Activated gamma-delta T cell (primary cell): ENCODE data around the gene SGO1.
"Not testable (repeated sequence)": the region's sequence is repeated elsewhere in the genome, so short reads cannot be mapped to it uniquely, and the experiment has no call there.

Experiments used
- DNase-seq: peaks from one replicate; lab custom pipeline; 2025; lab: John Stamatoyannopoulos, UW
- total RNA-seq, 2 donors: gene quantifications; one replicate each; lab custom pipeline; 2026; lab: John Stamatoyannopoulos, UW

The SGO1 gene
- 0.61 to 0.87 reads per million in 2 donors for total RNA-seq

DNA sequence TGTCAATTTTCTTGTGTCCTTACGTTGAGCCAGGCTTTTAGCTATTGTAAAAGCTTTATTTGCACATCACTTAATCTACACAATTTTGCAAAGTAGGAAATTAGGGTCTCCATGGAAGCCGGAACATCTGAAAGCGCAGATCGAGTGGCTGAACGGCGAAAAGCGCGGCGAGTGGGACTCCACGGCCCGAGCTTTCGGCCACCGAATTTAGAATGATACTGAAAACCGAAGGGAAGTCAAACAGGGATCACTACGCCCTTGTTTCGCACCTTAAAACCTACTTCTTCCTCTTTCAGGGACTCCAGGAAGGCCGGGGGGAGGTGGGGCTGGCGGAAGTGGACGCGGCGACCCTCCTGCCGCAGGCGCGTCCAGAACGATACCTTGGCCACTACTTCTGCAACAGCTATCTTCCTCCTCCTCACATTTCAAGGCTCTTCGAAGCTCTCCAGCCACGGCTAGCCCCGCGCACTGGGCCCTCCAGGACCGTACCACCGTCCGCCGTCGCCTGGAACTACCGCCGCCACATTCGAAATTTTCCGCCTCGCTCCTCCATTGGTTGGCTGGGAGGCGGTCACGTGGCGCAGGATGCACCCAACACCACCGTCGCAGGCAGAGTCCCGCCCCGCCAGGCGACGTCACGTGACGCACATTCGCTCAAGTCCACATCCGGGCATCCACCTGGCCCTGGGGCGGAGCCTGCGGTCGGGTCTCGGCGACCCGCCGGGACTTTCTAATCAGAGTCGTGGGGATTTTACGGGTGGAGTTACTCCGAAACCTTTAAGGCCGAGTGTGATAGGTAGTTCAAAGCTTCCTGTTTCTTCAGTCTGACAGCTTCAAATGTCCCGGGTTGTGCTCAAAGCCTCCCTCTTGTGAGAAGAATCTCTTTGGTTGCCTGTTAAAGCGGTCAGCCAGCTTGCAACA, at the start of gene SGO1:
SGO1 (minus strand) TSS at position 528 of the 921 bp plus-strand sequence. CDS start 2,179 bp downstream, outside the sequence.
- DNase-seq, result peak; percentile 99

DNA sequence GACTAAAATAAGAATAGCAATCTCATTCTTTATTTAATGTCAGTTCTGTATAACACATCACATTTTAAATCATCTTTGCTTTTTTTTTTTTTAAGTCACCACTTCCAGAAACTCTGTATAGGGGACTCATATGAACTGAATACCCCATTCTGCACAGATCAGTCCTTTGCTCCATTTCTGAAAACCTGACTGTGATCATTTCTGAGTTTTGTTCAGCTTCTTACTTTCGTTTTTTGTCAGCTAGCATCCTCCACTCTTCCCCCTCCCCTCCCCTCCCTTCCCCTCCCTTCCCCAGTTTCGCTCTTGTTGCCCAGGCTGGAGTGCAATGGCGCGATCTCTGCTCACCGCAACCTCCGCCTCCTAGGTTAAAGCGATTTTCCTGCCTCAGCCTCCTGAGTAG, 49.8 kb upstream of the SGO1 start:
- DNase-seq, result no peak

DNA sequence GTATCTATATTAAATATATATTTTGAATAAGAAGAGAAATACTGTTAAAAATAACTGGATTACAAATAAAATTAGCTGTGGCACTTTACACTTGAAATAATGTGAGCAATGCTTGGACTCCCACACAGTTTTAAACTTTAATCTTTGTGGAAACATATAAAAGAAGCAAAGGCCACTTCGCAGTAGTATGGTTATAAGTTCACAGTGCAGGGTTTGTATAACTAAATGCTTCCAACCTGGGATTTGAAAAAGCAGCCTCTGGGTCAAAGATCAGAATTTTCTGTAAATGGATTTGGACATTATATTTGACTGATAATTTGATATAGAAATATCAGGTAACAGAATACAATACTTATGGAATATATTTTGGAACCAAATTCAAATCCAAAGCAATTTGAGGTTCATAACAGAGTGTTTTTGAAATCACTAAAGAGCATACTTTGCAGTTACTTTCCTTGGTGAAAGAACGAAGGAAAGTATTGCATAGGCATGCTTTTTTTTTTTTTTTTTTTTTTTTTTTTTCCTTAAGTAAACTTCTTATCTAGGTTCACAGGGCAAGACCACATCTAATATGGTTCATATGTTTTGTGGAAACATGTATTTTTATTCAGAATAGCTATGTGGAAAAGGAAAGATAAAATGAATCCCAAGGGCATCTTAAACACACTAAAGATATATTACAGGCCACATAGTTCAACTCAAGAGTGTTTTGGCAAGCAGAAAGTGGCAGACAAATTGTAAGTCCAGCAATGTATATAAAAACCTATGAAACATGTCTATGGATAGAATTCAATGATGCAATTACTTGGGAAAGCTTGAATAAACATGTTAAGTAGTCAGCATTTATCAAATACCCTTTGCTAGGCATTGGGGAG, 47.1 kb upstream of the SGO1 start:
- DNase-seq, result no peak

DNA sequence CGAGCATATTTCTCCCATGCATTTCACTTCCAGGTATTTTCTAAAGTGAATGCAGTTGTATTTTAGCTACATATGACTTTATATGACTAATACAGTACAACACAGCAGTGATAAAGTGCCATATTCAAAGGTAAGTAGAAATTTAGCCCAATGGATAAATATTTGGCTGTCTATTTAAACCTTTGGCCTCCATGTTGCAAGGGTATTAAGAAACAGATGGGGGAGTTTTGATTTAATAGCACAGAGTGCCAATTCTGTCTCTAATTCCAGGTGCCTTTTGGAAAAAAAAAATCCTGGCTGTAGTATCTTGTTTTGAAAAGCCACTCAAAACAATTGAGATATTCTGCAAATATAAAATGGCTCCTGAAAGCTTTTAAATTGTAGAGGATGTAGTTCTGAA, 44.9 kb upstream of the SGO1 start:
- DNase-seq, result no peak

DNA sequence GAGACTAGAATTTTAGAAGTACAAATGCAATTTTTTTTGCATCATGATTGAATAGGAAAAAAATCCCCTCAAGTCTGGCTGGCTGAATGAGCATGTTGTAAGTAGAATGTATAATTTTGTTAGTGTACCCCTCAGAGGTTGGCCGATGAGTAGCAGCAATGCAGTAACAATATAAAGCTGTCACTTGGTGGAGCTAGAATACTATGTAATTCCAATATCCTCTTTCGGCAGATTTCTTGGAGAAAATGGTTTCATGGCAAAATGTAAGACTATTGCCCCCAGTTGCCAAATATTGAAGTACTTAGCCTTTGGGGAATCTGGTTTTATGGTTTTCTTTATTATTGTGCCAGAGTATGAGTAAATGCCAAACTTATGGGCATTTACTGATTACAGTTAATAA, 39.8 kb upstream of the SGO1 start:
- no peak for DNase-seq

DNA sequence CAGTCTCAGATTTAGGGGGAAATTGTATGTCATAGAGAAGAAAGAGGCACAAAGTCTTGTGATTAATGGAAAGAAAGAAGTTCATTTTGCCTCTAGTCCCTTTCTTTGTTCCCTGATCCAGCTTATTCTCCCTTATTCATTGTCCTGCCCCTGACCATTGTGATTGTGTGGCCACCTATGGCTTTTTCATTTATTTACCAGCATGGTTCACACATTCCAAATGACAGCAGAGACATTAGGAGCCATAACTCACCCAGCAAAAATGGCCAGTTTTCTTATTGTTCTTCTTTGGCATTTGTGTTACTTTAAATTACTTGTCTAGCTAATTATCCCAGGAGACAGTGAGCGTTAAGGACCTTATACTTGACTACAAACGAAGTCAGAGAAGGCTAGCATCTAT, 36.3 kb upstream of the SGO1 start:
- no peak for DNase-seq

DNA sequence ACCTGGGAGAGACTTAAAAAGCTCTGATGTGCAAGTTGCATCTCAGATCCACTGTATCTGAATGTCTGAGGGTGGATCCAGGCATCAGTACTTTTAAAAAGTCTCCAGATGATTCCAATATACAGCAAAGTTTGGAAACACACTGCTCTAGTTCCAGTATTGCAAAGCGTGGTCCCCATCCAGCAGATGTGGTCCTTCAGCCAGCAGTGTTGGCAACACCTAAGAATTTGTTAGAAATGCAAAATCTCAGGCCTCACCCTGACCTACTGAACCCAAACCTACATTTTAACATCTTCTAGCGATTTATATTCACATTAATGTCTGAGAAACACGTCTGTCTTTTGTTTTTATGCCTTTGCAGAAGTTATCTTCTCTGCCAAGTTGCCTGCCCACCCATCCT, 32.2 kb upstream of the SGO1 start:
- no peak for DNase-seq

DNA sequence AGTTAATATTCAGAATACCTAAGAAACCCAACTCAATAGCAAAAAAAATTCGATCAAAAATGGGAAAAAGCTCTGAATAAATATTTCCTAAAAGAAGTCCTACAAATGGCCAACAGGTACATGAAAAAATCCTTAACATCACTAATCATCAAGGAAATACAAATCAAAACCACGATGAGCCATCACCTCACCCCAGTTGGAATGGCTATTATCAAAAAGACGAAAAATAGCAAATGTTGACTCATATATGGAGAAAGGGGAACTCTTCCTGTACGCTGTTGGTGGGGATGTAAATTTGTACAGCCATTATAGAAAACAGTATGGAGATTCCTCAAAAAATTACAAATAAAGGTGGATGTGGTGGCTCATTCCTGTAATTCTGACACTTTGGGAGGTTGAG, 29.6 kb upstream of the SGO1 start:
- no peak for DNase-seq

DNA sequence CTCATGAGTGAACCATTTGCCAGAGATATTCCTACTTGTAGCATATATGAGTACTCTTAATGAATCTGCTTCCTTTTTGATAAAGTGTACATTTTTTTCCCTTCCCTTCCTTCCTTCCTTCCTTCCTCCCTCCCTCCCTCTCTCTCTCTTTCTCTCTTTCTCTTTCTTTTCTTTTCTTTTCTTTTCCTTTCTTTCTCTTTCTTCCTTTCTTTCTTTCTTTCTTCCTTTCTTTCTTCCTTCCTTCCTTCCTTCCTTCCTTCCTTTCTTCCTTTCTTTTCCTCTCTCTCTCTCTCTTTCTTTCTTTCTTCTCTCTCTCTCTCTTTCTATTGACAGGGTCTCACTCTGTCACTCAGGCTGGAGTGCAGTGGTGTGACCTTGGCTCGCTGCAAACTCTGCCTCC, 27.5 kb upstream of the SGO1 start:
- DNase-seq, result not testable (repeated sequence)

DNA sequence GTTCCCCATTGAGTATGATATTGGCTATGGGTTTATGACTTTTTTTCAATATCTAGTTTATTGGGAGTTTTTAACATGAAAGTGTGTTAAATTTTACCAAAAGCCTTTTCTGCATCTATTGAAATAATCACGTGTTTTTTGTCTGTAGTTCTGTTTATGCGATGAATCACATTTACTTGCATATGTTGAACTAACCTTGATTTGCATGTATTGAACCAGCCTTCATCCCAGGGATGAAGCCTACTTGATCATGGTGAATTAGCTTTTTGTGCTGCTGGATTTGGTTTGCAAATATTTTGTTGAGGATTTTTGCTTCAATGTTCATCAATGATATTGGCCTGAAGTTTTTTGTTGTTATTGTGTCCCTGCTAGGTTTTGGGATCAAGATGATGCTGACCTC, 21.9 kb upstream of the SGO1 start:
- not testable (repeated sequence) for DNase-seq

DNA sequence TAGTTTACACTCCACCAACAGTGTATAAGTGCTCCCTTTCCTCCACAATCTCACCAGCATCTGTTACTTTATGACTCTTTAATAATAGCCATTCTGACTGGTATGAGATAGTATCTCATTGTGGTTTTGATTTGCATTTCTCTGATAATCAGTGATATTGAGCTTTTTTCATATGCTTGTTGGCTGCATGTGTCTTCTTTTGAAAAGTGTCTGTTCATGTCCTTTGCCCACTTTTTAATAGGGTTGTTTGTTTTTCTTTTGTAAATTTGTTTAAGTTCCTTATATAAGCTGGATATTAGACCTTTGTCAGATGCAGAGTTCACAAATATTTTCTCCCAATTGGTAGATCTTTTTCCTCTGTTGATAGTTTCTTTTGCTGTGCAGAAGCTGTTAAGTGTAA, 19.9 kb upstream of the SGO1 start:
- not testable (repeated sequence) for DNase-seq

DNA sequence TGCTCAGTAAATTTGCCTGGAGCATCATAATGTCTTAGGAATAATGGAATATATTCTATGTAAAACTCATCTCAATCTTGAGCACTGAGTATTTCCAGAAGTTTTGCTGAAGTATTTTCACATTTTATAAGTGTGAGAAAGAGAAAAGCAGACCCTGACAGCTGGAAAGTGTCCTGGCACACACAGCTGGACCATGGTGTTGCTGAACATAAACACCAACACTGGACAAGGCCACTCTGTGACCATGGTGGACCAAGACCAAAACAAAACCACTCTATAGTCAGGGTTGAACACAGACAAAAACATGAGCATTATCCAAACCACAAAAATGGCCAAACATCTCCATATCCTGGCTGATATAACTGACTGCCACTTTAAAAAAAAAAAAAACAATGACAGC, 15.1 kb upstream of the SGO1 start:
- DNase-seq, result no peak

DNA sequence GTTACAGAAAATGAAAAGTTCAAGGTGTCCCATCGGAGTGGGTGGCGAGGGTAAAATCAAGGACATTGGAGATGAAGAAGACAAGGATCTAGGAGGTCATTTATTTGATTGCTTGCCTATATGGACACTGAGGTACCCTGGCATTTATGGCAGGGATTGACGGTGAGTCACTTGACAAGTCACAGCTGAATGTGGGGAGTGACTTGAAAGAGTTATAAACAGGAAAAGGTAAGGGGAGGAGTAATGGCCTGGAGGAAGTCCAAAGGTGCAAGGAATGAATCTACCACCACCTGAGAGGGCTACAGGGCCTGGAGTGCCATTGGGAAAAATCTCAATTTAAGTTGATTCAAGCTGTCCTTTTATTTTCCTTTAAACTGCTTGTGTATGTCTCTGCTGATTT, 11.8 kb upstream of the SGO1 start:
- no peak for DNase-seq

DNA sequence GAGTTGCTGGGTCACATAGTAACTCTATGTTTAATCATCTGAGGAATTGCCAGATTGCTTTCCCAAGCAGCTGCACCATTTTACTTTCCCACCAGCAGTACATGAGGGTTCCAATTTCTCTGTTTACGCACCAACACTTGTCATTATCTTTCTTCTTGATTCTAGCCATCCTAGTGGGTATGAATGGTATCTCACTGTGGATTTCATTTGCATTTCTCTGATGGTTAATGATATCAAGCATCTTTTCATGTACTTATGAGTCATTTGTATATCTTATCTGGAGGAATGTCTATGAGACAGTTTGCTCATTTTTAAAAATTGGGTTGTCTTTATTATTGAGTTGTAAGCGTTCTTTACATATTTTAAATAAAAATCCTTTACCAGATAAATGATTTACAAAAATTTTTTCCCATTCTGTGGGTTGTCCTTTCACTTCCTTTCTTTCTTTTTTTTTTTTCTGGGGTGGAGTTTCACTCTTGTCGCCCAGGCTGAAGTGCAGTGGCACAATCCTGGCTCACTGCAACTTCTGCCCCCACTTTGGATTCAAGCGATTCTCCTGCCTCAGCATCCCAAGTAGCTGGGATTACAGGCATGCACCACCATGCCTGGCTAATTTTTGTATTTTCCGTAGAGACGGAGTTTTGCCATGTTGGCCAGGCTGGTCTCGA, 8.9 kb upstream of the SGO1 start:
- DNase-seq, result no peak

DNA sequence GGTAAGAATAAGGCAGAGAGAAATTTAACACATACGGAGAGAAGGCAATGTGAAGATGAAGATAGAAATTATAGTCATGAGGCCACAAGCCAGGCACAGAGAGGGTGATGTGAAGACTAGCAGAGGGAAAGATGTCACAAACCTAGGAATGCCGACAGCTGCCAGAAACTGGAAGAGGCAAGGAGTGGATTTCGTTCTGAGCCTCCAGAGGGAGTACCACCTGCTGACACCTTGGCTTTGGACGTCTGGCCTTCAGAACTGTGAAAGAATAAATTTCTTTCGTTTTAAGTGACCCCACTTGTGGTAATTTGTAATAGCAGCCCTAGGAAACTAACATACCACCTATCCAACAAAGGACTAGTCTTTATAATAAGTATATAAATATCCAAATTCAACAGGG, 5.0 kb upstream of the SGO1 start:
- no peak for DNase-seq

DNA sequence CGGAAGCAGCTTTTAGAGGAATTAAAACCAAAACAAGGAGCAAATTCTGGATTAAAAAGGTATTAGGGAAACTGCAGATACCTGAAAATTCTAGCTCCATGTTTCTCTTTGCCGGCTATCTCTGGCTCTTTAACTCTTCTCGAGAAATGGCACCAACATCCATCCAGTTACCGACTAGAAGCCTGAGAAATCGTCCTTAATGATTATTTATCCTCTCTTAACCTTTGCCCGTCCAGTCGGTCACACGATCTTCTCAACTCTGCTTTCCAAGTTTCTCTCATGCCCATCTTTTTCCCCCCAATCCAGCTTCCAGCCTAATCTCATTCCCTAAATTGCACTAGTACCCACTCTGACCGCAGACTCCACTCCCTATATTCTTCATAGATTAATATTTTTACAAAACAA, 596 bp upstream of the SGO1 start:
- no peak for DNase-seq

DNA sequence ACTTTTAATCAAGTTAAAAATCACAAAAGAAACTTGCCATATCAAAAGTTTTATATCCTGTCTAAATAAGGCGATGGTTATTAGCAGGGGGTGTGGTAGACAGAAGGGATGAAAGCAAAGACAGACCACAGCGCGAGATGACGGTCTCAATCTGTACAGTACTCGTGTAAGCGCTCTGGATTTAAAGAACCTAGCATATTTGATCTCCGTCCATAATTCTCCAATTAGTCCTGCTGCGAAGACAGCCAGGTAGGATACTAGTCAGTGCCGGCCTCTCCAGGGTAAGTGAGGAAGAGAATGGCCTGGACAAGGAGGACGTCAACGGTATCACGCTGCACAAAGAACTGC, 701 bp downstream of the SGO1 start:
- no peak for DNase-seq

DNA sequence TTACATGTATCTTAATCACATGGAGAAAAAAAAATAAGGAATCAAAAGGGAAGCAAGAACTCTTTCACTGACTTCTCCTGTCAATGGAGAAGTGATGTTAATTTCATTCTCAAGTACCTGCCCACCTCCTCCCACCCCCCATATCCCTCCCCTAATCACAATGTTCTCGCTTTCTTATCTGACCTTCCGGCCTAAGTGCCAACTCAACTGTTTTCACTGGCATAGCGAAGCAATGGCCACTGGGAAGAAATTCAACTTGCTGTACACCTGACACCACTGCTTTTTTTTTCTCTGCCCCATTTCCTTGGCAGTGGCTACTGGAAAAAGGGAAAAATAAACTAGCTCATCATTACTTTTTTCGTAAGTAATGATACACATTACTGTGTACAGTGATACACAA, 3.8 kb downstream of the SGO1 start:
- DNase-seq, result no peak

DNA sequence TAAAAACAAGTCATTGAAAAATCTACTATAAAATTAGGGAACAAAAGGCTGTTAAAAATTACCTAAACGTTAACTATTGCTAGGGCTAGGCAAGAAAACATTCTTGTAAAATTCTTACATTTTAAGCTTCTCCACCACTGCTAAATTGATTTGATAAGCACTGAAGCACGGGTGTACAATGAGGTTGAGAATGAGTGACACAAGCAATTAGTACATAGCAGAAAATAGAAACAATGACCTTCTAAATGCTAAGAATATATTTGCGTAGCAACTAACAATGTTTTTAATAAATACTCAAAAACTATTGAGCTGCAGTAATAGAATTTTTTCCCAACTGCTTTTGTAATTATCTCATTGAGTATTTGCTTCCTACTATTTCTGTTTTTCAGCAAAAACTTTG, 4.7 kb downstream of the SGO1 start:
- no peak for DNase-seq

DNA sequence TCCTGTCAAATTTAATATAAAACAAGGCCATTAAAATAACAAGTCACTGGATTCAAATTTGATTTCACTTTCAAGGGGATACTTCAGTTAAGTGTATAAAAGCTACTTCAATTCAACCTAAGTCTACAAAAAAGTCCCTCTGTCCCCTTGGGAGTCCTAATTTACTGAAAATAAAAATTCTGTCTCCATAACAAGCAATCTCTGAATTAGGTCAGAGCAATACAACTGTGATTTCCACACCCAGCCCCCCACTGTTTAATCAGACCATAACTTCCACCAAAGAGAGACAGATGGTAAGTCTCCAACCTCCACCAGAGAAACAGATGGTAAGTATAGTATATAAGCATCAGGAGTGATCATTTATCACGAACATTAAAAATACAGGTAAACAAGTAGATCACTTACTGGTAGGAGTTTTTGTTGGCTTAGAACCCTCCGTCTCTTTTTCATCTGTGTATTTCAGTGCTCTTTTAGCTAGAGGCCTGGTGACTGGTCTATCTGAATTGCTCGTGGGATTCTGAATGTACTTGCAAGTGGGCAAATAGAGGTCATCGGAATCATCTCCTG, 12.1 kb downstream of the SGO1 start:
- DNase-seq, result no peak

DNA sequence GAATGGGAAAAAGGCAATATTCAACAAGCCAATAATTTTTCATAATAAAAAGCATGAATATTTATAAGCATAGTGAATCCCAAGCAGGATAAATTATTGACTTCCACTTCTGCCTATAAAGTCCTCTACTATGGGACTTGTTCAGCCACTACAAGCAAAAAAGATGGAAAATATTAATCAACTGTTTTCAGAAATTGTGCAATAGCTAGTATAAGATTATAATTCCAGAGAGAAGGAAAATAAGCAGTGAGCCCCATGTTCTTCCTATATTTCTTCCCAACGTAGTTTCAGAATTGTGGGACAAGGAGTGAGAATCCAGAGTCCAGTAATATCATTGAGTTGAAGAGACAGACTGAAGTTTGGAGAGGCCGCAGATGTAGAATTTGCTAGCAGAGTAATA, 24.3 kb downstream of the SGO1 start:
- no peak for DNase-seq

DNA sequence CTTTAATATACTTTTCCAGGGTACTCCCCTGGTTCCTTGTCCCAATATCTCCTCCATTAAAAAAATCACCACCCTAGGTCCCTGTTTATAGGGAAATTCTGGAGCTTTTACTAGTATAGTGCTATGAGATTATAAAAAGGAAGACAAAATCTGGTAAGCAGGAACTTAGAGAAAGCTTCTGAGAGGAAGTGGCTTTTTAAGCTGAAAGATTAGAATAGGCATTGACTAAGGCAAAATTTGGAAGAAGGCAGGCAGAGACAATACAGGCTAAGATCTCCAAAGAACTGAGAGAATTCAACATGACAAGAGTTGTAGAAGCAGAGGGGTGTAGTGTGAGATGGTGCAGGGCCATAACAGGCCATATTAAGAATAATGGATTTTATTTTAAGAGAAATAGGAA, 25.8 kb downstream of the SGO1 start:
- no peak for DNase-seq
